Measurements from ENCODE around the gene CAVIN3.

The CAVIN3 gene

DNA sequence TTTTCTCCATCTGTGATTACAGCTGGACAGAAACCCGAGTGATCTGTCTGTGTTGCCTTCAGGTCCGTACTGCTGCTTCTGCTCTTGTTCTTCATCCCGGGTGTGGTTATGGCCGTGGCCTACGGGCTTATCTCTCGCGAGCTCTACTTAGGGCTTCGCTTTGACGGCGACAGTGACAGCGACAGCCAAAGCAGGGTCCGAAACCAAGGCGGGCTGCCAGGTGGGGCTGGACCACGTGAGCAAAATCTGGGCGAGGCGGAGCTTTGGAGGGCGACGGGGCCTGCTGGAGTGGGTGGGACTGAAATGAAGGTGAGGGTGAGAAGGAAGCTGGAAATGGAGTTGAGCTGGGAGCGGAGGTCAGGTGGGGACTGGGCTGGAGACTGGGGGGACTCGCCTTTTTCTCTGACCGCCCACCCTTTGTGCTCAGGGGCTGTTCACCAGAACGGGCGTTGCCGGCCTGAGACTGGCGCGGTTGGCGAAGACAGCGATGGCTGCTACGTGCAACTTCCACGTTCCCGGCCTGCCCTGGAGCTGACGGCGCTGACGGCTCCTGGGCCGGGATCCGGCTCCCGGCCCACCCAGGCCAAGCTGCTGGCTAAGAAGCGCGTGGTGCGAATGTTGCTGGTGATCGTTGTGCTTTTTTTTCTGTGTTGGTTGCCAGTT lies 49.6 kb downstream of the CAVIN3 start:
- DNase-seq (ENCODE audit: low read depth, low spot score) = no peak

DNA sequence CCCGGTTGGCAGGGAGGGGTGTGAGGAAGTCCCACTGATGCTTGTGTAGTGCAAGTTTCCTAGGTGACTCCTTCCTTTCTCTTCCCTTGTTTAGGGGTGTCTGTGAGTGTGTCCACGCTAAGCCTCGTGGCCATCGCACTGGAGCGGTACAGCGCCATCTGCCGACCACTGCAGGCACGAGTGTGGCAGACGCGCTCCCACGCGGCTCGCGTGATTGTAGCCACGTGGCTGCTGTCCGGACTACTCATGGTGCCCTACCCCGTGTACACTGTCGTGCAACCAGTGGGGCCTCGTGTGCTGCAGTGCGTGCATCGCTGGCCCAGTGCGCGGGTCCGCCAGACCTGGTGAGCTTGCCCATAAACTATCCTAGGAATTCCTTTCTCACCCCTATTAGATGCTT lies 50.3 kb downstream of the CAVIN3 start:
- DNase-seq (ENCODE audit: low read depth, low spot score) = no peak
